WTC11 (cell line): Measurements from ENCODE around the gene TNIP3. TPM values are rescaled to one million over a fixed set of nuclear protein-coding genes. Genes with fewer than 3 reads are reported as not detected.

Experiments
- ATAC-seq: fragments of 200-7000 bp; cut with Tn5 transposase; 2 replicates; pipeline ENCODE4 v1.10.0; 2021; ENCODE audit warnings: mild to moderate bottlenecking, moderate library complexity
- CTCF ChIA-PET: fragments of 300-600 bp; sonication (Branson Sonifier 250); formaldehyde crosslinking; loops from one replicate; lab custom pipeline; 2021; ENCODE audit warnings: antibody characterized with exemption; lab: Charles Lee
- POLR2A ChIA-PET: fragments of 350-600 bp; sonication (Branson Sonifier 250); formaldehyde crosslinking; loops from one replicate; lab custom pipeline; 2021; ENCODE audit warnings: antibody characterized with exemption; lab: Charles Lee
- DNase-seq: peaks from one replicate; pipeline ENCODE4 v3.0.0; 2021; ENCODE audit warnings: low spot score
- H3K27ac Mint-ChIP-seq: 2 replicates; pipeline ENCODE4 v1.8.0; 2021; ENCODE audit warnings: mixed read lengths
- H3K27me3 Mint-ChIP-seq: 2 replicates; pipeline ENCODE4 v1.8.0; 2021; ENCODE audit warnings: low read depth, mild to moderate bottlenecking, moderate library complexity, mixed read lengths
- H3K36me3 Mint-ChIP-seq: 2 replicates; pipeline ENCODE4 v1.8.0; 2021; ENCODE audit warnings: mixed read lengths
- H3K4me1 Mint-ChIP-seq: 2 replicates; pipeline ENCODE4 v1.8.0; 2022; ENCODE audit warnings: mixed read lengths
- H3K4me3 Mint-ChIP-seq: 2 replicates; pipeline ENCODE4 v1.8.0; 2021; ENCODE audit warnings: mild to moderate bottlenecking, moderate library complexity, mixed read lengths
- H3K9me3 Mint-ChIP-seq: 2 replicates; pipeline ENCODE4 v1.8.0; 2021; ENCODE audit warnings: mixed read lengths
- ATF3 ChIP-seq: sonication (generic); formaldehyde crosslinking; conservative IDR thresholded peaks from 2 replicates; pipeline ENCODE4 v1.8.1; 2022; ENCODE audit warnings: mild to moderate bottlenecking, missing genetic modification reagents
- CDX4 ChIP-seq: fragments of 250-450 bp; sonication (Bioruptor Pico); IDR thresholded peaks from 2 replicates; pipeline ENCODE4 v1.9.0; 2021; ENCODE audit warnings: moderate library complexity, mild to moderate bottlenecking, inconsistent platforms, borderline replicate concordance
- CREB1 ChIP-seq: sonication (generic); formaldehyde crosslinking; IDR thresholded peaks from 2 replicates; pipeline ENCODE4 v1.8.0; 2023; ENCODE audit warnings: mild to moderate bottlenecking, missing genetic modification reagents
- CREM ChIP-seq: sonication (generic); formaldehyde crosslinking; IDR thresholded peaks from 2 replicates; pipeline ENCODE4 v1.8.1; 2022; ENCODE audit warnings: mild to moderate bottlenecking, missing genetic modification reagents, moderate library complexity
- E2F1 ChIP-seq: sonication (generic); formaldehyde crosslinking; IDR thresholded peaks from 2 replicates; pipeline ENCODE4 v1.8.0; 2022; ENCODE audit warnings: mild to moderate bottlenecking, missing genetic modification reagents
- E2F4 ChIP-seq: sonication (generic); formaldehyde crosslinking; IDR thresholded peaks from 2 replicates; pipeline ENCODE4 v1.8.1; 2022; ENCODE audit warnings: low read depth, mild to moderate bottlenecking, moderate library complexity, missing genetic modification reagents, borderline replicate concordance
- ESRRA ChIP-seq: sonication (generic); formaldehyde crosslinking; IDR thresholded peaks from 2 replicates; pipeline ENCODE4 v1.8.1; 2022; ENCODE audit warnings: mild to moderate bottlenecking, missing genetic modification reagents, borderline replicate concordance
- ETV6 ChIP-seq: sonication (generic); formaldehyde crosslinking; IDR thresholded peaks from 2 replicates; pipeline ENCODE4 v1.8.1; 2022; ENCODE audit warnings: mild to moderate bottlenecking, missing genetic modification reagents
- FOXP4 ChIP-seq: sonication (generic); formaldehyde crosslinking; IDR thresholded peaks from 2 replicates; pipeline ENCODE4 v1.8.0; 2022; ENCODE audit warnings: mild to moderate bottlenecking, missing genetic modification reagents
- HMGA2 ChIP-seq: fragments of 250-450 bp; sonication (Bioruptor Pico); IDR thresholded peaks from 2 replicates; pipeline ENCODE4 v1.4.0; 2021; ENCODE audit warnings: mild to moderate bottlenecking, moderate library complexity
- HMGXB4 ChIP-seq: sonication (generic); formaldehyde crosslinking; IDR thresholded peaks from 2 replicates; pipeline ENCODE4 v1.8.1; 2023; ENCODE audit warnings: mild to moderate bottlenecking, moderate library complexity, missing genetic modification reagents
- JAZF1 ChIP-seq: fragments of 250-450 bp; sonication (Bioruptor Pico); IDR thresholded peaks from 2 replicates; pipeline ENCODE4 v1.9.0; 2021; ENCODE audit warnings: moderate library complexity, mild to moderate bottlenecking, inconsistent platforms
- NFATC4 ChIP-seq: fragments of 250-450 bp; sonication (Bioruptor Pico); IDR thresholded peaks from 2 replicates; pipeline ENCODE4 v1.9.0; 2021; ENCODE audit warnings: mild to moderate bottlenecking
- NFE2L1 ChIP-seq: sonication (generic); formaldehyde crosslinking; IDR thresholded peaks from 2 replicates; pipeline ENCODE4 v1.8.1; 2023; ENCODE audit warnings: missing genetic modification reagents
- PRDM15 ChIP-seq: sonication (generic); formaldehyde crosslinking; IDR thresholded peaks from 2 replicates; pipeline ENCODE4 v1.8.0; 2022; ENCODE audit warnings: missing genetic modification reagents
- PRRX2 ChIP-seq: fragments of 250-450 bp; sonication (Bioruptor Pico); IDR thresholded peaks from 2 replicates; pipeline ENCODE4 v1.8.0; 2021; ENCODE audit warnings: mild to moderate bottlenecking
- SMAD4 ChIP-seq: sonication (generic); formaldehyde crosslinking; IDR thresholded peaks from 2 replicates; pipeline ENCODE4 v1.8.0; 2022; ENCODE audit warnings: mild to moderate bottlenecking, missing genetic modification reagents
- TEAD4 ChIP-seq: sonication (generic); formaldehyde crosslinking; IDR thresholded peaks from 2 replicates; pipeline ENCODE4 v1.8.0; 2022; ENCODE audit warnings: mild to moderate bottlenecking, missing genetic modification reagents
- USF2 ChIP-seq: sonication (generic); formaldehyde crosslinking; IDR thresholded peaks from 2 replicates; pipeline ENCODE4 v1.8.1; 2023; ENCODE audit warnings: mild to moderate bottlenecking, missing genetic modification reagents, moderate library complexity
- ZBTB43 ChIP-seq: sonication (generic); formaldehyde crosslinking; IDR thresholded peaks from 2 replicates; pipeline ENCODE4 v1.8.1; 2023; ENCODE audit warnings: mild to moderate bottlenecking, missing genetic modification reagents
- total RNA-seq: library from RNA; stranded (reverse); gene quantifications from 3 replicates; pipeline ENCODE4 v1.2.3, GENCODE V29; 2021

TNIP3 gene
- total RNA-seq, 1 experiment from 2014 or later, result not detected

- Mint-ChIP-seq H3K4me3 (no peak overlapping the region), H3K27ac (no peak overlapping the region), H3K27me3 (no peaks in the 10 kb centered on the region), H3K9me3 (no peaks in the 10 kb centered on the region), H3K4me1 (no peaks in the 10 kb centered on the region), H3K36me3 (no peaks in the 10 kb centered on the region)
- CTCF ChIA-PET, result no interaction called here
- POLR2A ChIA-PET, result no interaction called here
- ATAC-seq (no peak), DNase-seq (no peak)
- TF ChIP-seq TEAD4, result no peak
- no peak for TF ChIP-seq ETV6
- no peak for TF ChIP-seq HMGXB4 (CRISPR knock-in tag)
- no peak for TF ChIP-seq CREM (CRISPR knock-in tag)
- TF ChIP-seq JAZF1 (CRISPR knock-in tag), result no peak
- TF ChIP-seq ESRRA (CRISPR knock-in tag), result no peak
- TF ChIP-seq HMGA2 (CRISPR knock-in tag), result no peak
- no peak for TF ChIP-seq PRDM15 (CRISPR knock-in tag)
- TF ChIP-seq NFE2L1 (CRISPR knock-in tag), result no peak
- TF ChIP-seq USF2 (CRISPR knock-in tag), result no peak
- no peak for TF ChIP-seq CDX4 (CRISPR knock-in tag)
- TF ChIP-seq SMAD4, result no peak
- TF ChIP-seq ZBTB43 (CRISPR knock-in tag), result no peak
- TF ChIP-seq E2F1, result no peak
- TF ChIP-seq PRRX2 (CRISPR knock-in tag), result no peak
- no peak for TF ChIP-seq ATF3 (CRISPR knock-in tag)
- no peak for TF ChIP-seq NFATC4 (CRISPR knock-in tag)
- TF ChIP-seq CREB1 (CRISPR knock-in tag), result no peak
- TF ChIP-seq E2F4 (CRISPR knock-in tag), result no peak
- no peak for TF ChIP-seq FOXP4 (CRISPR knock-in tag)
These were observed 63.9 kb downstream of the TNIP3 start for GRCh38 chr4:121100093-121100775.
